ENCODE results near the gene SYP. TPM values are rescaled to one million over a fixed set of nuclear protein-coding genes. Genes with fewer than 3 reads are reported as not detected.

Gene SYP
- total and polyA plus RNA-seq, 7 donors: 1.2 to 20.2 (median 8.0) TPM

DNA sequence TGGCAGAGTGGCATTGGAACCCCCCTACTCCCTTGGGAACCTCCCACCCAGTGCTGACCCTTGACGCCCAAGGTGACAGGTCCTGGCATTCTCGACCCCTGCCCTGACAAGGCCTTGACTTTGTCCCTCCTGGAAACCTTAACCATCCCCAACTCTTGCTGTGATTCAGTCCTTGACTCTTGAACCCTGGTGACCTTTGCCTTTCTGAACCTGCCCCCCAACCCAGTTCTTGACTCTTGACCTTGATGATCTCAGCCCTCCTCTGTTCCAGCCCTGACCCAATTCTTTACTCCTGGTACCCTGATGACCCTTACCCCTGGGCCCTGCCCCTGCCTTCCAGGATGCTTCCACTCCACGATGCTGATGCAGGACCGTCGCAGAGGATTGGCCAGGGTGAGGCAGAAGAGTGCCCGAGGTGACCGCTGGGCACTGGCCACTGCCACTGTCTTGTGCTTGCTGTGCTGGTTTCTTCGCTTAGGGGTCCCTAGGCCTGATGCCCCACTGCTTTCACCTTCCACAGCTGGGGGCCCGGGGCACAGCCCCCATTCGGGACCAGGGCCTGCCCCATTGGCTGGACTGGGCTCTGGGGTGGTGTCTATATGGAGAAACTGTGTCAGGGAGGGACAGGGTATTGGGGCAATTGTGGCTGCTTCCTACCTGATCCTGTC lies 31.5 kb upstream of the SYP start:
- peaks cover 0 to 6% (median 2%) of the 10 kb centered on the region in 4 donors for H3K4me1 ChIP-seq
- H3K27me3 ChIP-seq: peaks cover 0 to 17% (median 7%) of the 10 kb centered on the region in 3 donors
- intact Hi-C loops (cut with DNase I): no loop called here
- no peaks in the 10 kb centered on the region for H3K9me3 ChIP-seq
- H3K27ac ChIP-seq: no peak overlapping the region
- 92 to 93% methylated on average over 10 of the region's 10 CpGs for WGBS, 2 donors
- no peaks in the 10 kb centered on the region for H3K36me3 ChIP-seq
- no peak for DNase-seq
- H3K4me3 ChIP-seq: no peak overlapping the region
- TF ChIP-seq, protein P1, sequence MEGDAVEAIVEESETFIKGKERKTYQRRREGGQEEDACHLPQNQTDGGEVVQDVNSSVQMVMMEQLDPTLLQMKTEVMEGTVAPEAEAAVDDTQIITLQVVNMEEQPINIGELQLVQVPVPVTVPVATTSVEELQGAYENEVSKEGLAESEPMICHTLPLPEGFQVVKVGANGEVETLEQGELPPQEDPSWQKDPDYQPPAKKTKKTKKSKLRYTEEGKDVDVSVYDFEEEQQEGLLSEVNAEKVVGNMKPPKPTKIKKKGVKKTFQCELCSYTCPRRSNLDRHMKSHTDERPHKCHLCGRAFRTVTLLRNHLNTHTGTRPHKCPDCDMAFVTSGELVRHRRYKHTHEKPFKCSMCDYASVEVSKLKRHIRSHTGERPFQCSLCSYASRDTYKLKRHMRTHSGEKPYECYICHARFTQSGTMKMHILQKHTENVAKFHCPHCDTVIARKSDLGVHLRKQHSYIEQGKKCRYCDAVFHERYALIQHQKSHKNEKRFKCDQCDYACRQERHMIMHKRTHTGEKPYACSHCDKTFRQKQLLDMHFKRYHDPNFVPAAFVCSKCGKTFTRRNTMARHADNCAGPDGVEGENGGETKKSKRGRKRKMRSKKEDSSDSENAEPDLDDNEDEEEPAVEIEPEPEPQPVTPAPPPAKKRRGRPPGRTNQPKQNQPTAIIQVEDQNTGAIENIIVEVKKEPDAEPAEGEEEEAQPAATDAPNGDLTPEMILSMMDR (IDR thresholded peaks at IDR 0.05): no peak
- no peak for TF ChIP-seq POLR2A (IDR thresholded peaks at IDR 0.05)
- no peak for TF ChIP-seq EP300 (IDR thresholded peaks at IDR 0.05)
- no peak for TF ChIP-seq POLR2AphosphoS5 (IDR thresholded peaks at IDR 0.05)

DNA sequence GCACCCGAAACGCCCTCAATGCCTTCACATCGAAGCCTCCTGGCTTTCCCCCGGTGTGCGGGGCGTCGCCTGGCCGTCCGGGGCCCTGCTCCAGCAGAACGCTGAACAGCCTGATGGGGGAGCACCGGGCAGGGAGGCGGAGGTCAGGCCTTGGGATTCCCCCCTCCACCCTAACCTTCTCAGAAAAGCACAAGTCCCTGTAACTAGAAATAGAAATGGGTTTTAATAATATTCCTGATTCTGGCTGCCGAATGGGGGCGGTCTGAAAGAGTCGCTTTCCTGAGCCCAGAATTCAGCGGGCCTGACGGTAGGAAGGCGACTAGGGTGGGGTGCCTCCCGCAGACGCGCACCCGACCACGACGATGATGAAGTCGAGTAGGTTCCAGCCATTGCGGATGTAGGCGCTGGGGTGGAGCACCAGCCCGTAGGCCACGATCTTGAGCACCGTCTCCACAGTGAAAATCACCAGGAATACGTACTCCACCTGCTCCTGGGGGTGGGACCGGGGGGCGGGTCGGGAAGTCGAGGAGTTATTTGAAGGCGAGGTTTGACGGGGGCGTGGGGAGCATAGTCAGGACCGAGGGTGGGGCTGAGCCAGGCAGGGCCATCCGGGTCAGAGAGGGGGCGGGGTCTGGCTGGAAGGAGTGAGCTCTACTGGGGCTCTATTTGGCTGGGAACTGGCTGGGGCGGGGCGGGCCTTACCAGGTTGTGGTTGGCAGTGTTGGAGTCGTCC lies 30.7 kb upstream of the SYP start:
- no peaks in the 10 kb centered on the region for H3K9me3 ChIP-seq
- H3K27me3 ChIP-seq: peaks cover 0 to 17% (median 7%) of the 10 kb centered on the region in 3 donors
- H3K4me3 ChIP-seq: peak overlapping the region in 3 of 4 donors; percentile 24 to 29 (median 25)
- no peaks in the 10 kb centered on the region for H3K4me1 ChIP-seq
- H3K36me3 ChIP-seq: no peaks in the 10 kb centered on the region
- WGBS, 2 donors: 1 to 3% methylated on average over 44 of the region's 44 CpGs
- peak; percentile 76 for DNase-seq
- H3K27ac ChIP-seq: peak overlapping the region in 2 of 4 donors; percentile 7 to 46
- intact Hi-C loops (cut with DNase I): no loop called here
- no peak for TF ChIP-seq POLR2A (IDR thresholded peaks at IDR 0.05)
- TF ChIP-seq, protein P1 (IDR thresholded peaks at IDR 0.05): no peak
- TF ChIP-seq EP300 (IDR thresholded peaks at IDR 0.05): no peak
- TF ChIP-seq POLR2AphosphoS5 (IDR thresholded peaks at IDR 0.05): no peak

DNA sequence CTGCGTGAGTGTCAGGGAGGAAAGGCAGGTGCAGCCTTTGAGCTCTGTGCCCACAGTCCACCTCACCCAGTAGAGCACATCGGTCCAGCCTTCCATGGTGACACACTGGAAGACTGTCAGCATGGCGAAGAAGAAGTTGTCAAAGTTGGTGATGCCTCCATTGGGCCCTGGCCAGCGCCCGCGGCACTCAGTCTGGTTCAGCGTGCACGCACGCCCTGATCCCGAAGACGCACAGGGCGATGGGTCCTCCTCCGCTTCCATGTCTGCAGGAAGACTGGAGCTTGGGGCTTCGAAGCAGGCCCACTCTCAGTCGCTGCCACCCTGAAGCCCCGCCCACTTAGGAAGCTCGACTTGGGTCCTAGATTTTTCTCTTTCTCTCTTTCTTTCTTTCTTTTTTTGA lies 28.2 kb upstream of the SYP start:
- no peaks in the 10 kb centered on the region for H3K36me3 ChIP-seq
- DNase-seq: no peak
- H3K27me3 ChIP-seq: peaks cover 0 to 11% (median 7%) of the 10 kb centered on the region in 3 donors
- no peak overlapping the region for H3K4me3 ChIP-seq
- H3K27ac ChIP-seq: no peak overlapping the region
- H3K9me3 ChIP-seq: no peaks in the 10 kb centered on the region
- TF ChIP-seq EP300 (IDR thresholded peaks at IDR 0.05): no peak
- no peak for TF ChIP-seq POLR2A (IDR thresholded peaks at IDR 0.05)
- TF ChIP-seq, protein P1 (IDR thresholded peaks at IDR 0.05): no peak
- TF ChIP-seq POLR2AphosphoS5 (IDR thresholded peaks at IDR 0.05): no peak
- 91 to 95% methylated on average over 17 of the region's 17 CpGs for WGBS, 2 donors
- H3K4me1 ChIP-seq: no peaks in the 10 kb centered on the region
- intact Hi-C loops (cut with DNase I): no loop called here

DNA sequence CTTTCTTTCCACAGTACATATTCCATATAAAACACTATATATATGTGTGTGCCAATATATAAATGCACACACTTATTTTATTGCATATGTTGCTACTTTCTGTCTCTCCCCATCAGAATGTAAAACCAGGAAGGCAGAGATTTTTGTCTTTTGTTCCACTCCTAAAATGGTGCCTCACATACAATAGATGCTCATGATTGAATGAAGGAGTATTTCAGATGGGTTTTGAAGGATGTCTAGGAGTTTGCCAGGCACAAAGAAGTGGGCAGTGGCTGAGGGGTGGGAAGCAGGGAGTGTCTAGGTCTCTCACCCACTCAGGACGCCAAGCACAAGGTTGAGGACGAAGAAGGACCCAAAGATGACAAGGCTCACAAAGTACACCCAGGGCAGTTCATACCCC lies 27.7 kb upstream of the SYP start:
- H3K27me3 ChIP-seq: peaks cover 0 to 11% (median 7%) of the 10 kb centered on the region in 3 donors
- intact Hi-C loops (cut with DNase I): no loop called here
- H3K9me3 ChIP-seq: no peaks in the 10 kb centered on the region
- 86 to 98% methylated on average over 2 of the region's 2 CpGs for WGBS, 2 donors
- H3K4me3 ChIP-seq: no peak overlapping the region
- no peak for DNase-seq
- no peaks in the 10 kb centered on the region for H3K36me3 ChIP-seq
- no peak overlapping the region for H3K27ac ChIP-seq
- TF ChIP-seq POLR2AphosphoS5 (IDR thresholded peaks at IDR 0.05) (no peak), EP300 (IDR thresholded peaks at IDR 0.05) (no peak), POLR2A (IDR thresholded peaks at IDR 0.05) (no peak)
- TF ChIP-seq, protein P1 (IDR thresholded peaks at IDR 0.05): no peak
- no peaks in the 10 kb centered on the region for H3K4me1 ChIP-seq

All from sigmoid colon (tissue), 7 donors.